ENCODE measurements around the gene IL1RAP.

GRCh38 chr3:190575437-190576185 lies 61.7 kb downstream of the IL1RAP start:
- TF ChIP-seq CTCF (IDR thresholded peaks at IDR 0.05) (no peak), POLR2A (IDR thresholded peaks at IDR 0.05) (no peak)

Measured in body of pancreas (tissue), 4 donors.